Neural progenitor cell (in vitro differentiated cells): ENCODE results near the gene MOB2. TPM values are rescaled to one million over a fixed set of nuclear protein-coding genes. Genes with fewer than 3 reads are reported as not detected.

ENCODE experiments used
- DNase-seq: peaks from one replicate; pipeline ENCODE4 v3.0.0-alpha.2; 2016; ENCODE audit warnings: low spot score
- H2AFZ ChIP-seq: fragments of 200-600 bp; sonication (generic); replicated peaks from 2 replicates; pipeline ENCODE4 v1.6.1; 2016; ENCODE audit warnings: antibody characterized with exemption
- H3F3A ChIP-seq: fragments of 200-600 bp; sonication (generic); 2 replicates; pipeline ENCODE4 v1.6.1; 2016; ENCODE audit warnings: antibody characterized with exemption, low read depth
- H3K27ac ChIP-seq: fragments of 200-600 bp; sonication (generic); 2 replicates; pipeline ENCODE4 v1.5.1; 2016; ENCODE audit warnings: mild to moderate bottlenecking
- H3K27me3 ChIP-seq: fragments of 200-600 bp; sonication (generic); 2 replicates; pipeline ENCODE4 v1.6.1; 2016; ENCODE audit warnings: mild to moderate bottlenecking, moderate library complexity
- H3K36me3 ChIP-seq: fragments of 200-600 bp; sonication (generic); 2 replicates; pipeline ENCODE4 v1.5.1; 2016
- H3K4me1 ChIP-seq: fragments of 200-600 bp; sonication (generic); 2 replicates; pipeline ENCODE4 v1.6.1; 2016; ENCODE audit warnings: mixed run types
- H3K4me2 ChIP-seq: fragments of 200-600 bp; sonication (generic); 2 replicates; pipeline ENCODE4 v1.6.1; 2016
- H3K4me3 ChIP-seq: fragments of 200-600 bp; sonication (generic); 2 replicates; pipeline ENCODE4 v1.5.1; 2016
- H3K79me2 ChIP-seq: fragments of 200-600 bp; sonication (generic); 2 replicates; pipeline ENCODE4 v1.6.1; 2016; ENCODE audit warnings: low read depth
- H3K9ac ChIP-seq: fragments of 200-600 bp; sonication (generic); 2 replicates; pipeline ENCODE4 v1.6.1; 2016
- H3K9me3 ChIP-seq: fragments of 200-600 bp; sonication (generic); 2 replicates; pipeline ENCODE4 v1.5.1; 2016; ENCODE audit warnings: low read depth
- H4K20me1 ChIP-seq: fragments of 200-600 bp; sonication (generic); 2 replicates; pipeline ENCODE4 v1.6.1; 2016; ENCODE audit warnings: low read depth
- H3K27ac Mint-ChIP-seq: 3 replicates; pipeline ENCODE4 v1.8.0; 2021; ENCODE audit warnings: mixed read lengths
- H3K27me3 Mint-ChIP-seq: 2 replicates; pipeline ENCODE4 v1.8.0; 2022; ENCODE audit warnings: low read depth, mild to moderate bottlenecking, inconsistent platforms, moderate library complexity, mixed read lengths; ENCODE audit not compliant: insufficient read depth
- H3K36me3 Mint-ChIP-seq: 3 replicates; pipeline ENCODE4 v1.8.0; 2021; ENCODE audit warnings: mixed read lengths
- H3K4me1 Mint-ChIP-seq: 3 replicates; pipeline ENCODE4 v1.8.0; 2021; ENCODE audit warnings: mixed read lengths
- H3K4me3 Mint-ChIP-seq: 3 replicates; pipeline ENCODE4 v1.8.0; 2021; ENCODE audit warnings: mild to moderate bottlenecking, moderate library complexity, mixed read lengths
- H3K9me3 Mint-ChIP-seq: 3 replicates; pipeline ENCODE4 v1.8.0; 2020; ENCODE audit warnings: mixed read lengths
- EZH2 ChIP-seq: fragments of 200-600 bp; sonication (generic); IDR thresholded peaks from 2 replicates; pipeline ENCODE4 v1.6.1; 2017; ENCODE audit warnings: antibody characterized with exemption, mild to moderate bottlenecking, moderate library complexity
- EZH2phosphoT487 ChIP-seq: fragments of 200-600 bp; sonication (generic); IDR thresholded peaks from 2 replicates; pipeline ENCODE4 v1.6.1; 2017; ENCODE audit warnings: antibody characterized with exemption
- total RNA-seq: library from RNA; depleted of rRNA; stranded (reverse); fragments of >200 nt; gene quantifications from 2 replicates; pipeline ENCODE4 v1.2.3, GENCODE V29; 2015; ENCODE audit warnings: low replicate concordance
- TF ChIP-seq, protein P1 (sequence below): fragments of 200-600 bp; sonication (generic); IDR thresholded peaks from 2 replicates; pipeline ENCODE4 v1.5.1; 2017; ENCODE audit warnings: antibody characterized with exemption, mild to moderate bottlenecking

MOB2 gene
- total RNA-seq, 1 donor from 2014 or later: 8.0 TPM

DNA sequence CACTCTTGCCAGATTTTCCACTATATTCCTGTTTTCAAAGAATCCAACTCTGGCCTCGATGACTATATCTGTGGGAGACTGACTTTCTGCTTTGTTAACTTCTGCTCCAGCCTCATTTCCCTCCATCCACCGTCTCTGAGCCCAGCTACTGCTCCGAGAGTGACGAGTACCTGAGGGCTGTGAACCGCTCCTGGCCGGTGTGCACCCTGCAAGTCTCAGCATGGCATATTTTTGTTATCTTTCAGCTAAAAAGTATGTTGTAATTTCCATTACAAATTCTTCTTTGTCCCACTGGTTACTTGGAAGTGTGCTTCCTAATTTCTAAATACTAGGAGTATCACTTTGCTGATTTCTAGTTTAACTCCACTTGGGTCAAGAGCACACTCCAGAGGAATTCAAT, 36.5 kb upstream of the MOB2 start:
- Histone ChIP-seq H3F3A (no peaks in the 10 kb centered on the region), H3K9me3 (no peaks in the 10 kb centered on the region), H4K20me1 (peaks cover 66% of the 10 kb centered on the region), H3K9ac (no peak overlapping the region), H3K4me1 (peaks cover 4% of the 10 kb centered on the region), H3K27me3 (no peaks in the 10 kb centered on the region), H3K27ac (no peak overlapping the region), H3K79me2 (peaks cover 2% of the 10 kb centered on the region), H2AFZ (no peak overlapping the region), H3K4me2 (no peak overlapping the region), H3K4me3 (no peak overlapping the region), H3K36me3 (no peaks in the 10 kb centered on the region)
- Mint-ChIP-seq H3K27me3 (peaks cover 6% of the 10 kb centered on the region), H3K9me3 (no peaks in the 10 kb centered on the region), H3K4me1 (peaks cover 24% of the 10 kb centered on the region), H3K27ac (no peak overlapping the region), H3K36me3 (no peaks in the 10 kb centered on the region), H3K4me3 (no peak overlapping the region)
- TF ChIP-seq EZH2phosphoT487 (no peak), EZH2 (no peak)
- TF ChIP-seq, protein P1, sequence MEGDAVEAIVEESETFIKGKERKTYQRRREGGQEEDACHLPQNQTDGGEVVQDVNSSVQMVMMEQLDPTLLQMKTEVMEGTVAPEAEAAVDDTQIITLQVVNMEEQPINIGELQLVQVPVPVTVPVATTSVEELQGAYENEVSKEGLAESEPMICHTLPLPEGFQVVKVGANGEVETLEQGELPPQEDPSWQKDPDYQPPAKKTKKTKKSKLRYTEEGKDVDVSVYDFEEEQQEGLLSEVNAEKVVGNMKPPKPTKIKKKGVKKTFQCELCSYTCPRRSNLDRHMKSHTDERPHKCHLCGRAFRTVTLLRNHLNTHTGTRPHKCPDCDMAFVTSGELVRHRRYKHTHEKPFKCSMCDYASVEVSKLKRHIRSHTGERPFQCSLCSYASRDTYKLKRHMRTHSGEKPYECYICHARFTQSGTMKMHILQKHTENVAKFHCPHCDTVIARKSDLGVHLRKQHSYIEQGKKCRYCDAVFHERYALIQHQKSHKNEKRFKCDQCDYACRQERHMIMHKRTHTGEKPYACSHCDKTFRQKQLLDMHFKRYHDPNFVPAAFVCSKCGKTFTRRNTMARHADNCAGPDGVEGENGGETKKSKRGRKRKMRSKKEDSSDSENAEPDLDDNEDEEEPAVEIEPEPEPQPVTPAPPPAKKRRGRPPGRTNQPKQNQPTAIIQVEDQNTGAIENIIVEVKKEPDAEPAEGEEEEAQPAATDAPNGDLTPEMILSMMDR: no peak
- no peak for DNase-seq

DNA sequence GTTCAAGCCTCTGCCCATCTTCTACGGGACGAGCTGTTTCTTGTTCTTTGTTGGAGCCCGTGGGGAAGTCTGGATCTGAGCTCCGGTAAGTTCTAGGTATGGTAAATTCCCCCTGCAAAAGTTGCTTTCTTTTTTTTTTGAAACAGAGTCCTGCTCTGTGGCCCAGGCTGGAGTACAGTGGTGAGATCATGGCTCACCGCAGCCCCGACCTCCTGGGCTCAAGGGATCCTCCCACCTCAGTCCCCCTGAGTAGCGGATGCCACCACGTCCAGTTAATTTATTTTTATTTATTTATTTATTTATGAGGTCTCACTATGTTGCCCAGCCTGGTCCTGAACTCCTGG, 35.5 kb upstream of the MOB2 start:
- no peak overlapping the region for H3K4me3 ChIP-seq
- Mint-ChIP-seq H3K27ac (no peak overlapping the region), H3K4me1 (peaks cover 24% of the 10 kb centered on the region), H3K9me3 (no peaks in the 10 kb centered on the region), H3K36me3 (no peaks in the 10 kb centered on the region), H3K4me3 (no peak overlapping the region), H3K27me3 (peaks cover 7% of the 10 kb centered on the region)
- TF ChIP-seq, protein P1: no peak
- TF ChIP-seq EZH2phosphoT487 (no peak), EZH2 (no peak)
- H3K9ac ChIP-seq: no peak overlapping the region
- H3K36me3 ChIP-seq: no peaks in the 10 kb centered on the region
- peaks cover 4% of the 10 kb centered on the region for H3K4me1 ChIP-seq
- H2AFZ ChIP-seq: no peak overlapping the region
- no peaks in the 10 kb centered on the region for H3K9me3 ChIP-seq
- H4K20me1 ChIP-seq: peaks cover 73% of the 10 kb centered on the region
- no peak for DNase-seq
- H3F3A ChIP-seq: no peaks in the 10 kb centered on the region
- H3K27ac ChIP-seq: no peak overlapping the region
- no peaks in the 10 kb centered on the region for H3K27me3 ChIP-seq
- no peaks in the 10 kb centered on the region for H3K79me2 ChIP-seq
- no peak overlapping the region for H3K4me2 ChIP-seq

DNA sequence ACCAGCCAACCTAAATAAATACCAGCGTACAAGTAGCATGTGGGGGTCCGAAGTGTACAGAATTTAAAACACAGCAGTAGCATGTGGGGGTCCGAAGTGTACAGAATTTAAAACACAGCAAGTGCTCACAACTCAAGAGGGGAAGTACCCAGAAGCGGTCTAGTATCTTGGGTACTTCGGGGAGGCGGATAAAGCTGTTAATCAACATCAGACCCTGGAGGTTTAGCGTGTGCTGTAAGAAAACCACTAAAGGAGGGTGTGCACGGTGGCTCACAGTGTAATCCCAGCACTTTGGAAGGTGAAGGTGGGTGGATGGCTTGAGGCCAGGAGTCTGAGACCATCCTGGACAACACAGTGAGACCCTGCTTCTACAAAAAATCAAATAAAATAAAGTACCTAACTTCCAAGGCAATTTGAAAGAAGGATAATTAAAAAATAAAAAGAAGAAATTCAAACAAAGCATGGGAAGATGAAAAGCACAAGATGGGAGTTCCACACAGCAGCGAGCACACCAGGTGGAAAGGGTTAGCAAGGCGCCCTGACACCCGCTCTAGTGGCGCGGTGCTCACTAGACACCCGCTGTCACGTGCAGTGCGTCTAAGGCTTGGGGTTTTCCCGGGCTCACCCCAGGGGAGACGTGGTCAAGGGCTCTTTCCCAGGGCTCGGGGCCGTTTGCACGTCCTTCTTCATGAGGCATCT, 35.0 kb upstream of the MOB2 start:
- H3K4me3 ChIP-seq: no peak overlapping the region
- H4K20me1 ChIP-seq: peaks cover 73% of the 10 kb centered on the region
- H3F3A ChIP-seq: no peaks in the 10 kb centered on the region
- peaks cover 4% of the 10 kb centered on the region for H3K4me1 ChIP-seq
- Mint-ChIP-seq H3K36me3 (no peaks in the 10 kb centered on the region), H3K4me1 (peaks cover 25% of the 10 kb centered on the region), H3K27ac (no peak overlapping the region), H3K9me3 (no peaks in the 10 kb centered on the region), H3K27me3 (peaks cover 7% of the 10 kb centered on the region), H3K4me3 (no peak overlapping the region)
- H3K27me3 ChIP-seq: no peaks in the 10 kb centered on the region
- H3K9ac ChIP-seq: no peak overlapping the region
- H3K27ac ChIP-seq: no peak overlapping the region
- H3K4me2 ChIP-seq: no peak overlapping the region
- H2AFZ ChIP-seq: no peak overlapping the region
- no peaks in the 10 kb centered on the region for H3K9me3 ChIP-seq
- no peak for DNase-seq
- H3K79me2 ChIP-seq: no peaks in the 10 kb centered on the region
- H3K36me3 ChIP-seq: no peaks in the 10 kb centered on the region
- TF ChIP-seq EZH2 (no peak), EZH2phosphoT487 (no peak)
- TF ChIP-seq, protein P1: no peak
